Osteocyte (in vitro differentiated cells): Measurements from ENCODE around the gene CIAO3. TPM values are rescaled to one million over a fixed set of nuclear protein-coding genes. Genes with fewer than 3 reads are reported as not detected.

Experiments
- DNase-seq: peaks from one replicate; pipeline ENCODE4 v3.0.0; 2021; ENCODE audit warnings: mixed read lengths; ENCODE audit not compliant: unreplicated experiment; ENCODE audit errors: extremely low spot score
- H3K27ac Mint-ChIP-seq: one replicate; pipeline ENCODE4 v1.8.0; 2021; ENCODE audit warnings: mild to moderate bottlenecking, mixed read lengths; ENCODE audit not compliant: unreplicated experiment
- H3K27me3 Mint-ChIP-seq: one replicate; pipeline ENCODE4 v1.8.0; 2021; ENCODE audit warnings: mixed read lengths; ENCODE audit not compliant: unreplicated experiment
- H3K36me3 Mint-ChIP-seq: one replicate; pipeline ENCODE4 v1.8.0; 2021; ENCODE audit warnings: mixed read lengths; ENCODE audit not compliant: unreplicated experiment
- H3K4me1 Mint-ChIP-seq: one replicate; pipeline ENCODE4 v1.8.0; 2021; ENCODE audit warnings: mixed read lengths; ENCODE audit not compliant: unreplicated experiment
- H3K4me3 Mint-ChIP-seq: one replicate; pipeline ENCODE4 v1.8.0; 2021; ENCODE audit warnings: mild to moderate bottlenecking, moderate library complexity, mixed read lengths; ENCODE audit not compliant: unreplicated experiment
- H3K9me3 Mint-ChIP-seq: one replicate; pipeline ENCODE4 v1.8.0; 2021; ENCODE audit warnings: mixed read lengths; ENCODE audit not compliant: unreplicated experiment
- CTCF ChIP-seq: fragments of 200-600 bp; sonication (generic); IDR thresholded peaks from 2 replicates; pipeline ENCODE4 v1.5.0; 2021; ENCODE audit warnings: antibody characterized with exemption, mild to moderate bottlenecking, moderate library complexity
- total RNA-seq: library from RNA; stranded (reverse); gene quantifications from 2 replicates; pipeline ENCODE4 v1.2.1, GENCODE V29; 2021

CIAO3 gene
- total RNA-seq, 1 donor from 2014 or later = 31.4 TPM

GRCh38 chr16:765488-765865 lies 24.7 kb upstream of the CIAO3 start:
- no peaks in the 10 kb centered on the region for H3K36me3 Mint-ChIP-seq
- TF ChIP-seq CTCF = no peak
- no peak overlapping the region for H3K4me3 Mint-ChIP-seq
- H3K9me3 Mint-ChIP-seq = no peaks in the 10 kb centered on the region
- DNase-seq = peak; percentile 83
- no peaks in the 10 kb centered on the region for H3K27me3 Mint-ChIP-seq
- no peak overlapping the region for H3K27ac Mint-ChIP-seq
- H3K4me1 Mint-ChIP-seq = no peaks in the 10 kb centered on the region

- no peaks in the 10 kb centered on the region for H3K36me3 Mint-ChIP-seq
- no peaks in the 10 kb centered on the region for H3K27me3 Mint-ChIP-seq
Measured at GRCh38 chr16:764848-765487, 24.2 kb upstream of the CIAO3 start.

GRCh38 chr16:764184-764750 lies 23.5 kb upstream of the CIAO3 start:
- no peak overlapping the region for H3K4me3 Mint-ChIP-seq
- peaks cover 2% of the 10 kb centered on the region for H3K4me1 Mint-ChIP-seq
- no peaks in the 10 kb centered on the region for H3K9me3 Mint-ChIP-seq
- no peak overlapping the region for H3K27ac Mint-ChIP-seq
- no peaks in the 10 kb centered on the region for H3K27me3 Mint-ChIP-seq
- no peaks in the 10 kb centered on the region for H3K36me3 Mint-ChIP-seq
- TF ChIP-seq CTCF = no peak
- no peak for DNase-seq

More at GRCh38 chr16:764848-765487, 24.2 kb upstream of the CIAO3 start:
- no peak for TF ChIP-seq CTCF
- Mint-ChIP-seq H3K27ac (no peak overlapping the region), H3K9me3 (no peaks in the 10 kb centered on the region), H3K4me3 (no peak overlapping the region), H3K4me1 (no peaks in the 10 kb centered on the region)
- DNase-seq = peak; percentile 84

- TF ChIP-seq CTCF = no peak
- Mint-ChIP-seq H3K4me1 (peaks cover 2% of the 10 kb centered on the region), H3K27ac (no peak overlapping the region), H3K27me3 (no peaks in the 10 kb centered on the region), H3K4me3 (no peak overlapping the region), H3K36me3 (no peaks in the 10 kb centered on the region), H3K9me3 (no peaks in the 10 kb centered on the region)
- DNase-seq = no peak
Measured at GRCh38 chr16:763369-764183, 22.8 kb upstream of the CIAO3 start.
